Dermis microvascular lymphatic vessel endothelial cell (primary cell): ENCODE measurements around the gene TSSK3. TPM values are rescaled to one million over a fixed set of nuclear protein-coding genes. Genes with fewer than 3 reads are reported as not detected.
A peak's percentile ranks its signal among the peaks of the same experiment; 100 is the strongest.

Experiments
- DNase-seq, 2 donors: peaks; one replicate each; pipeline versions ENCODE4 v3.0.0 to v3.0.0-alpha.2; 2010; ENCODE audit warnings: low read depth in 2 of 2
- total RNA-seq: library from RNA; depleted of rRNA; stranded (reverse); fragments of >200 nt; gene quantifications from 2 replicates; pipeline ENCODE4 v1.2.1, GENCODE V29; 2014

TSSK3 gene
- total RNA-seq = 0.13 and 0.26 TPM in 2 replicates

- no peak for DNase-seq
Measured at GRCh38 chr1:32362474-32363313, at the start of gene TSSK3, which contains the start of gene FAM229A. Gene TSSK3, plus strand, starts transcription at chr1:32362539. Its CDS starts 163 bp downstream, at chr1:32362702. Gene FAM229A, minus strand, starts transcription at chr1:32362485. Its CDS starts 394 bp downstream, at chr1:32362091.

GRCh38 chr1:32316903-32317277 lies 45.4 kb upstream of the TSSK3 start:
- DNase-seq = no peak

- no peak for DNase-seq
Measured at GRCh38 chr1:32318127-32318869, 44.0 kb upstream of the TSSK3 start.

GRCh38 chr1:32321712-32322291 lies 40.5 kb upstream of the TSSK3 start:
- no peak for DNase-seq

GRCh38 chr1:32327204-32327603 lies 35.1 kb upstream of the TSSK3 start:
- DNase-seq = no peak

- no peak for DNase-seq
Measured at GRCh38 chr1:32329931-32330466, 32.3 kb upstream of the TSSK3 start.

- no peak for DNase-seq
Measured at GRCh38 chr1:32330558-32331151, 31.7 kb upstream of the TSSK3 start.

- DNase-seq = no peak
Measured at GRCh38 chr1:32331549-32331948, 30.8 kb upstream of the TSSK3 start.

- DNase-seq = no peak
Measured at GRCh38 chr1:32332290-32333079, 29.9 kb upstream of the TSSK3 start.

- DNase-seq = no peak
Measured at GRCh38 chr1:32333251-32333963, 28.9 kb upstream of the TSSK3 start.

- DNase-seq = no peak
Measured at GRCh38 chr1:32334274-32334861, 28.0 kb upstream of the TSSK3 start.

GRCh38 chr1:32334864-32335534 lies 27.3 kb upstream of the TSSK3 start:
- DNase-seq = peak in 1 of 2 donors; percentile 55

GRCh38 chr1:32335535-32335789 lies 26.9 kb upstream of the TSSK3 start:
- no peak for DNase-seq

- DNase-seq = peak; percentile 28 to 76
Measured at GRCh38 chr1:32335790-32336590, 26.3 kb upstream of the TSSK3 start, which contains the start of gene MARCKSL1. Gene MARCKSL1, minus strand, starts transcription at chr1:32336233. Its CDS starts 200 bp downstream, at chr1:32336033.

- no peak for DNase-seq
Measured at GRCh38 chr1:32336591-32336932, 25.8 kb upstream of the TSSK3 start.

GRCh38 chr1:32336963-32337675 lies 25.2 kb upstream of the TSSK3 start:
- DNase-seq = no peak

GRCh38 chr1:32337855-32338636 lies 24.3 kb upstream of the TSSK3 start:
- peak in 1 of 2 donors; percentile 49 for DNase-seq
